Heart left ventricle (tissue), 16 donors: ENCODE data around the gene TNNI3K. TPM values are rescaled to one million over a fixed set of nuclear protein-coding genes. Genes with fewer than 3 reads are reported as not detected.

ENCODE experiments used
- ATAC-seq, 4 donors: fragments of 200-7000 bp; cut with Tn5 transposase; one replicate each; pipeline ENCODE4 v1.9.1; 2020 to 2022; ENCODE audit warnings: moderate library complexity in 4 of 4, mild to moderate bottlenecking in 3 of 4, moderate number of reproducible peaks in 1 of 4
- DNase-seq, 5 donors: peaks; one replicate each; pipeline ENCODE4 v3.0.0-alpha.2; 2020
- H3K27ac ChIP-seq, 12 donors: fragments of 200-600 bp; sonication (generic) in 4 of 12; one replicate each; pipeline versions ENCODE4 v1.5.0 to v1.8.0; 2016 to 2022; ENCODE audit warnings: mild to moderate bottlenecking in 2 of 12
- H3K27me3 ChIP-seq, 9 donors: fragments of 200-600 bp; sonication (generic) in 2 of 9; one replicate each; pipeline versions ENCODE4 v1.5.1 to v1.8.0; 2016 to 2022; ENCODE audit warnings: mild to moderate bottlenecking in 3 of 9
- H3K36me3 ChIP-seq, 9 donors: fragments of 200-600 bp; sonication (generic) in 2 of 9; one replicate each; pipeline versions ENCODE4 v1.5.0 to v1.8.0; 2018 to 2022; ENCODE audit warnings: mild to moderate bottlenecking in 2 of 9
- H3K4me1 ChIP-seq, 12 donors: fragments of 200-600 bp; sonication (generic) in 4 of 12; one replicate each; pipeline versions ENCODE4 v1.5.0 to v1.8.0; 2016 to 2022; ENCODE audit warnings: mild to moderate bottlenecking in 3 of 12
- H3K4me3 ChIP-seq, 12 donors: fragments of 200-600 bp; sonication (generic) in 4 of 12; one replicate each; pipeline versions ENCODE4 v1.5.0 to v1.8.0; 2017 to 2022; ENCODE audit warnings: mild to moderate bottlenecking in 9 of 12, moderate library complexity in 4 of 12
- H3K9me3 ChIP-seq, 12 donors: fragments of 200-600 bp; sonication (generic) in 4 of 12; one replicate each; pipeline versions ENCODE4 v1.5.0 to v1.8.0; 2016 to 2022; ENCODE audit warnings: mild to moderate bottlenecking in 1 of 12
- POLR2A ChIP-seq, 2 donors: fragments of 450-650 bp; IDR thresholded peaks; one replicate each; pipeline ENCODE4 v1.6.1; 2017; ENCODE audit warnings: antibody characterized with exemption in 2 of 2, mild to moderate bottlenecking in 2 of 2, moderate library complexity in 2 of 2
- WGBS, 4 donors: extraction: QIAGEN DNeasy Blood & Tissue Kit in 2 of 4; methylation state at CpG; one replicate each; pipeline versions ENCODE4 v1.1.5 to v1.1.7; 2013 to 2018; 5-methylcytosine and 5-hydroxymethylcytosine counted together
- intact Hi-C, 10 donors: fragments of 100-400 bp; cut with DNase I; formaldehyde crosslinking; loops; one replicate each; pipeline versions ENCODE4 v1.11.1 to v1.14.2; 2022
- polyA plus RNA-seq, 2 donors: library from polyadenylated mRNA; stranded (reverse); fragments of 200-250 nt; gene quantifications; one replicate each; pipeline ENCODE4 v1.2.3, GENCODE V29; 2013
- total RNA-seq, 9 donors: library from RNA; depleted of rRNA in 2 of 9; stranded (reverse); fragments of >200 nt in 2 of 9; fragmentation: NEBNext Ultra II Directional in 3 of 9; extraction: Animal tissue kit (Norgen Biotek cat#: 25700) in 3 of 9; gene quantifications; one replicate each; pipeline versions ENCODE4 v1.1.0 to v1.2.4, GENCODE V29; 2016 to 2023
- TF ChIP-seq, protein P1 (sequence below), 12 donors: fragments of 200-600 bp; sonication (generic) in 4 of 12; IDR thresholded peaks; one replicate each; pipeline versions ENCODE4 v1.5.0 to v1.8.0; 2018 to 2022; ENCODE audit warnings: antibody characterized with exemption in 12 of 12, mild to moderate bottlenecking in 5 of 12
- donor health status: ischemic (EF 13 %, LVEDD 7.1; RV severe dilation, severe dysfunction).
- donor health status: healthy with polysubstance abuse.
- donor health status: DM: no; HTN: yes; CAD: no.
- donor health status: DM: no; HTN: no; CAD: no.
- donor health status: ischemic (EF 25% LVEDD 6.9; RV normal size, moderate dysfunction).
- donor health status: ischemic (EF 25% LVEDD 5.7; RV mildly dilated, moderate dysfunction).
- donor health status: healthy.
- donor health status: DM: yes; HTN: yes; CAD: no.
- donor health status: ischemic (EF 35%, LVEDD 5.7; RV mildly dilated, moderate dysfunction).
- donor health status: nonischemic (EF 11% LVEDD 7.7; RV severe dilation, severe dysfunction).
- donor health status: DM: yes; HTN: yes; CAD: no.
- donor health status: PGD.
- donor health status: ischemic (EF 29% LVEDD 5.4; RV normal size, mild dysfunction).
- donor health status: nonischemic (EF 23%, LVEDD 6.1; RV moderate dilation, normal function).

Gene TNNI3K
- total and polyA plus RNA-seq, 11 donors: 11.5 to 108 (median 59.9) TPM

GRCh38 chr1:74571891-74572290 is 336.7 kb downstream of the TNNI3K start:
- intact Hi-C loops: no loop called here
- Histone ChIP-seq H3K27me3 (peaks cover 0 to 18% (median 0%) of the 10 kb centered on the region in 9 donors), H3K36me3 (no peaks in the 10 kb centered on the region), H3K4me3 (no peak overlapping the region), H3K4me1 (no peaks in the 10 kb centered on the region), H3K27ac (no peak overlapping the region), H3K9me3 (no peaks in the 10 kb centered on the region)
- DNase-seq (no peak), ATAC-seq (no peak)
- WGBS, 4 donors: 67 to 74% (median 71%) methylated on average over 6 of the region's 6 CpGs
- TF ChIP-seq, protein P1, sequence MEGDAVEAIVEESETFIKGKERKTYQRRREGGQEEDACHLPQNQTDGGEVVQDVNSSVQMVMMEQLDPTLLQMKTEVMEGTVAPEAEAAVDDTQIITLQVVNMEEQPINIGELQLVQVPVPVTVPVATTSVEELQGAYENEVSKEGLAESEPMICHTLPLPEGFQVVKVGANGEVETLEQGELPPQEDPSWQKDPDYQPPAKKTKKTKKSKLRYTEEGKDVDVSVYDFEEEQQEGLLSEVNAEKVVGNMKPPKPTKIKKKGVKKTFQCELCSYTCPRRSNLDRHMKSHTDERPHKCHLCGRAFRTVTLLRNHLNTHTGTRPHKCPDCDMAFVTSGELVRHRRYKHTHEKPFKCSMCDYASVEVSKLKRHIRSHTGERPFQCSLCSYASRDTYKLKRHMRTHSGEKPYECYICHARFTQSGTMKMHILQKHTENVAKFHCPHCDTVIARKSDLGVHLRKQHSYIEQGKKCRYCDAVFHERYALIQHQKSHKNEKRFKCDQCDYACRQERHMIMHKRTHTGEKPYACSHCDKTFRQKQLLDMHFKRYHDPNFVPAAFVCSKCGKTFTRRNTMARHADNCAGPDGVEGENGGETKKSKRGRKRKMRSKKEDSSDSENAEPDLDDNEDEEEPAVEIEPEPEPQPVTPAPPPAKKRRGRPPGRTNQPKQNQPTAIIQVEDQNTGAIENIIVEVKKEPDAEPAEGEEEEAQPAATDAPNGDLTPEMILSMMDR (IDR thresholded peaks at IDR 0.05): no peak
- TF ChIP-seq POLR2A (IDR thresholded peaks at IDR 0.05): no peak

DNA sequence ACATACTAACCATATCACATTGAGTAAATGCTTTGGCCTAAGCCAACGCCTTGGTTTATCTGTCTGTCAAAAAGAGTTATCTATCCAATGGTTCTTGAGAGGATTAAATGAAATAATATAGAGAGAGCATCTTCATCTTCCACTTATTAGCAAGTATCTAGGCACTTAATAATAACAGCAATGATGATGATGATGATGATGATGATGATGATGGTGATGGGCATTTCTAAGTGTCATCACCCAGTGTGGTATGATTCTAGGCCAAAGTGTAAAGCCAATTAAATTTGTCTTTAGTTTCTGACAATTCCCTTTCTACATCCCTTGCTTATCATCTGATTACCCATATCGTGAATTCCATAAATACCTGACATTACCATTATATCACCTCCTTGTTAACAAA is 342.9 kb downstream of the TNNI3K start:
- 62 to 75% (median 70%) methylated on average over 2 of the region's 2 CpGs for WGBS, 4 donors
- intact Hi-C loops: no loop called here
- peaks cover 0 to 10% (median 0%) of the 10 kb centered on the region in 9 donors for H3K27me3 ChIP-seq

DNA sequence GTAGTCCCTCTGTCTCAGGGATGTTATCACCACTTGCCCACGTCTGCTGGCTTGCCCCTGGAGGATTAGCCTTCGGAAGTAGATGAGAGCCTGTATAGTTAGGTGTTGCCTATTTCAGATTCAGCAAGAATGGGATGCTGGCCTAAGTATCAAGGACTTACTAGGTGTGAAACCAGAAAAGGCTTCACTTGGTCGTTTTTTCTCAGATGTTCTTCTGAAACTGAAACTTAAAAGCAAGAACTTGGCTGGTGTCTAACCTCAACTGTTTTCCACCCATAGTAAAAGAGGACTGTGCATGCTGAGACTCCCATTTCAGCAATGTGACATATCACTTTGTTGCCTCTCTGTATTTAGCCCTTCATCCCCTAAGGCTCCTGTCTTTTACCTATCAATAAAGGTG is 344.2 kb downstream of the TNNI3K start:
- intact Hi-C loops: no loop called here
- ATAC-seq: no peak
- Histone ChIP-seq H3K27ac (no peak overlapping the region), H3K4me3 (no peak overlapping the region), H3K27me3 (peaks cover 0 to 4% (median 0%) of the 10 kb centered on the region in 9 donors), H3K36me3 (no peaks in the 10 kb centered on the region), H3K4me1 (no peaks in the 10 kb centered on the region), H3K9me3 (no peaks in the 10 kb centered on the region)
- no peak for DNase-seq
- TF ChIP-seq POLR2A (IDR thresholded peaks at IDR 0.05): no peak
- TF ChIP-seq, protein P1 (IDR thresholded peaks at IDR 0.05): no peak
- WGBS, 4 donors: 36 to 47% (median 42%) methylated on average over 3 of the region's 3 CpGs

More for the DNA sequence above, 342.9 kb downstream of the TNNI3K start:
- Histone ChIP-seq H3K4me3 (no peak overlapping the region), H3K27ac (no peak overlapping the region), H3K36me3 (no peaks in the 10 kb centered on the region), H3K9me3 (no peaks in the 10 kb centered on the region), H3K4me1 (no peaks in the 10 kb centered on the region)
- no peak for ATAC-seq
- no peak for TF ChIP-seq POLR2A (IDR thresholded peaks at IDR 0.05)
- TF ChIP-seq, protein P1 (IDR thresholded peaks at IDR 0.05): no peak
- DNase-seq: no peak

- Histone ChIP-seq H3K36me3 (no peaks in the 10 kb centered on the region), H3K27ac (no peak overlapping the region), H3K9me3 (no peaks in the 10 kb centered on the region), H3K4me1 (no peaks in the 10 kb centered on the region), H3K4me3 (no peak overlapping the region), H3K27me3 (no peaks in the 10 kb centered on the region)
- intact Hi-C loops: no loop called here
- no peak for DNase-seq
- TF ChIP-seq POLR2A (IDR thresholded peaks at IDR 0.05): no peak
- TF ChIP-seq, protein P1 (IDR thresholded peaks at IDR 0.05): no peak
- ATAC-seq: no peak
- 81 to 89% (median 85%) methylated on average over 3 of the region's 3 CpGs for WGBS, 4 donors
Observed at GRCh38 chr1:74583397-74583796, 348.2 kb downstream of the TNNI3K start.
